ENCODE data around the gene STX8. TPM values are rescaled to one million over a fixed set of nuclear protein-coding genes. Genes with fewer than 3 reads are reported as not detected.
A peak's percentile ranks its signal among the peaks of the same experiment; 100 is the strongest.

STX8 gene
- polyA plus RNA-seq, 3 donors from 2014 or later: 249 to 381 (median 263) TPM

GRCh38 chr17:9544221-9544620 lies 31.4 kb downstream of the STX8 start:
- Mint-ChIP-seq H3K9me3 (no peaks in the 10 kb centered on the region), H3K27me3 (ENCODE audit: low read depth in 3 of 3) (peaks cover 0 to 2% (median 1%) of the 10 kb centered on the region in 3 donors), H3K4me3 (no peak overlapping the region), H3K4me1 (peaks cover 1 to 2% of the 10 kb centered on the region in 2 donors), H3K36me3 (peaks cover 17 to 33% (median 23%) of the 10 kb centered on the region in 3 donors), H3K27ac (no peak overlapping the region)
- DNase-seq: no peak

GRCh38 chr17:9541718-9542117 lies 33.9 kb downstream of the STX8 start:
- Mint-ChIP-seq H3K27me3 (ENCODE audit: low read depth in 3 of 3) (peaks cover 0 to 2% (median 2%) of the 10 kb centered on the region in 3 donors), H3K4me3 (no peak overlapping the region), H3K9me3 (no peaks in the 10 kb centered on the region), H3K4me1 (peaks cover 5 to 7% of the 10 kb centered on the region in 2 donors), H3K36me3 (peaks cover 20 to 34% (median 21%) of the 10 kb centered on the region in 3 donors), H3K27ac (no peak overlapping the region)
- DNase-seq: no peak

GRCh38 chr17:9538626-9539025 lies 37.0 kb downstream of the STX8 start:
- no peak for DNase-seq
- Mint-ChIP-seq H3K36me3 (peaks cover 12 to 27% (median 21%) of the 10 kb centered on the region in 3 donors), H3K27ac (no peak overlapping the region), H3K9me3 (no peaks in the 10 kb centered on the region), H3K4me1 (peaks cover 7% of the 10 kb centered on the region in 2 donors), H3K4me3 (no peak overlapping the region), H3K27me3 (ENCODE audit: low read depth in 3 of 3) (peaks cover 0 to 2% (median 2%) of the 10 kb centered on the region in 3 donors)

- DNase-seq: no peak
- H3K9me3 Mint-ChIP-seq: no peaks in the 10 kb centered on the region
- peaks cover 12 to 24% (median 14%) of the 10 kb centered on the region in 3 donors for H3K36me3 Mint-ChIP-seq
- H3K27me3 Mint-ChIP-seq (ENCODE audit: low read depth in 3 of 3): peaks cover 0 to 1% (median 0%) of the 10 kb centered on the region in 3 donors
- no peak overlapping the region for H3K27ac Mint-ChIP-seq
- H3K4me3 Mint-ChIP-seq: no peak overlapping the region
- peaks cover 5 to 8% of the 10 kb centered on the region in 2 donors for H3K4me1 Mint-ChIP-seq
These were observed 38.3 kb downstream of the STX8 start for GRCh38 chr17:9537177-9537776.

GRCh38 chr17:9536061-9536460 lies 39.6 kb downstream of the STX8 start:
- peaks cover 13 to 20% of the 10 kb centered on the region in 2 donors for H3K4me1 Mint-ChIP-seq

GRCh38 chr17:9533441-9533840 lies 42.2 kb downstream of the STX8 start:
- Mint-ChIP-seq H3K9me3 (no peaks in the 10 kb centered on the region), H3K27me3 (ENCODE audit: low read depth in 3 of 3) (no peaks in the 10 kb centered on the region), H3K4me1 (peaks cover 17 to 18% of the 10 kb centered on the region in 2 donors), H3K4me3 (no peak overlapping the region), H3K27ac (peak overlapping the region in 2 of 6 donors; percentile 29 to 81), H3K36me3 (no peaks in the 10 kb centered on the region)
- no peak for DNase-seq

More at GRCh38 chr17:9536061-9536460, 39.6 kb downstream of the STX8 start:
- DNase-seq: no peak
- H3K9me3 Mint-ChIP-seq: no peaks in the 10 kb centered on the region
- H3K27ac Mint-ChIP-seq: no peak overlapping the region
- peaks cover 0 to 1% (median 0%) of the 10 kb centered on the region in 3 donors for H3K27me3 Mint-ChIP-seq (ENCODE audit: low read depth in 3 of 3)
- H3K36me3 Mint-ChIP-seq: peaks cover 11 to 20% (median 11%) of the 10 kb centered on the region in 3 donors
- H3K4me3 Mint-ChIP-seq: no peak overlapping the region

GRCh38 chr17:9532715-9533114 lies 42.9 kb downstream of the STX8 start:
- Mint-ChIP-seq H3K4me3 (no peak overlapping the region), H3K4me1 (peaks cover 14 to 18% of the 10 kb centered on the region in 2 donors), H3K27ac (peak overlapping the region in 1 of 6 donors; percentile 24), H3K9me3 (no peaks in the 10 kb centered on the region), H3K36me3 (no peaks in the 10 kb centered on the region), H3K27me3 (ENCODE audit: low read depth in 3 of 3) (no peaks in the 10 kb centered on the region)
- DNase-seq: no peak

GRCh38 chr17:9531034-9531433 lies 44.6 kb downstream of the STX8 start:
- Mint-ChIP-seq H3K27me3 (ENCODE audit: low read depth in 3 of 3) (no peaks in the 10 kb centered on the region), H3K9me3 (no peaks in the 10 kb centered on the region), H3K36me3 (peaks cover 0 to 3% (median 0%) of the 10 kb centered on the region in 3 donors), H3K4me1 (peaks cover 14 to 18% of the 10 kb centered on the region in 2 donors), H3K27ac (peak overlapping the region in 4 of 6 donors; percentile 14 to 36 (median 28)), H3K4me3 (peak overlapping the region in 1 of 5 donors; percentile 7)
- no peak for DNase-seq

- H3K27ac Mint-ChIP-seq: no peak overlapping the region
- no peaks in the 10 kb centered on the region for H3K27me3 Mint-ChIP-seq (ENCODE audit: low read depth in 3 of 3)
- peak in 2 of 3 donors; percentile 3 to 12 for DNase-seq
- no peak overlapping the region for H3K4me3 Mint-ChIP-seq
- peaks cover 0 to 3% (median 0%) of the 10 kb centered on the region in 3 donors for H3K36me3 Mint-ChIP-seq
- H3K4me1 Mint-ChIP-seq: peaks cover 15 to 18% of the 10 kb centered on the region in 2 donors
- no peaks in the 10 kb centered on the region for H3K9me3 Mint-ChIP-seq
These were observed 46.5 kb downstream of the STX8 start for GRCh38 chr17:9529033-9529700.

- H3K4me3 Mint-ChIP-seq: no peak overlapping the region
- no peak for DNase-seq
- H3K4me1 Mint-ChIP-seq: peaks cover 13 to 18% of the 10 kb centered on the region in 2 donors
- no peaks in the 10 kb centered on the region for H3K27me3 Mint-ChIP-seq (ENCODE audit: low read depth in 3 of 3)
- no peaks in the 10 kb centered on the region for H3K9me3 Mint-ChIP-seq
- peaks cover 0 to 3% (median 0%) of the 10 kb centered on the region in 3 donors for H3K36me3 Mint-ChIP-seq
- no peak overlapping the region for H3K27ac Mint-ChIP-seq
These were observed 47.8 kb downstream of the STX8 start for GRCh38 chr17:9527788-9528187.

GRCh38 chr17:9522074-9522473 lies 53.5 kb downstream of the STX8 start:
- Mint-ChIP-seq H3K27me3 (ENCODE audit: low read depth in 3 of 3) (no peaks in the 10 kb centered on the region), H3K4me3 (no peak overlapping the region), H3K9me3 (no peaks in the 10 kb centered on the region), H3K36me3 (peaks cover 0 to 6% (median 0%) of the 10 kb centered on the region in 3 donors), H3K27ac (no peak overlapping the region), H3K4me1 (peaks cover 23 to 26% of the 10 kb centered on the region in 2 donors)
- DNase-seq: peak; percentile 5 to 31 (median 15)

- Mint-ChIP-seq H3K36me3 (peaks cover 0 to 4% (median 0%) of the 10 kb centered on the region in 3 donors), H3K27ac (peak overlapping the region in 2 of 6 donors; percentile 2 to 51), H3K4me3 (no peak overlapping the region), H3K4me1 (peaks cover 25 to 29% of the 10 kb centered on the region in 2 donors), H3K27me3 (ENCODE audit: low read depth in 3 of 3) (no peaks in the 10 kb centered on the region), H3K9me3 (no peaks in the 10 kb centered on the region)
- DNase-seq: no peak
These were observed 54.6 kb downstream of the STX8 start for GRCh38 chr17:9521062-9521461.

- no peaks in the 10 kb centered on the region for H3K9me3 Mint-ChIP-seq
- H3K4me1 Mint-ChIP-seq: peaks cover 25 to 29% of the 10 kb centered on the region in 2 donors
- H3K27me3 Mint-ChIP-seq (ENCODE audit: low read depth in 3 of 3): no peaks in the 10 kb centered on the region
- peak overlapping the region in 1 of 6 donors; percentile 51 for H3K27ac Mint-ChIP-seq
- peaks cover 0 to 3% (median 0%) of the 10 kb centered on the region in 3 donors for H3K36me3 Mint-ChIP-seq
- H3K4me3 Mint-ChIP-seq: no peak overlapping the region
- no peak for DNase-seq
These were observed 55.0 kb downstream of the STX8 start for GRCh38 chr17:9520649-9521048.

GRCh38 chr17:9519583-9520272 lies 55.9 kb downstream of the STX8 start:
- H3K4me1 Mint-ChIP-seq: peaks cover 26 to 29% of the 10 kb centered on the region in 2 donors
- no peaks in the 10 kb centered on the region for H3K9me3 Mint-ChIP-seq
- H3K4me3 Mint-ChIP-seq: no peak overlapping the region
- peaks cover 0 to 3% (median 0%) of the 10 kb centered on the region in 3 donors for H3K36me3 Mint-ChIP-seq
- H3K27ac Mint-ChIP-seq: peak overlapping the region in 2 of 6 donors; percentile 24 to 30
- DNase-seq: no peak
- H3K27me3 Mint-ChIP-seq (ENCODE audit: low read depth in 3 of 3): no peaks in the 10 kb centered on the region

All from immature natural killer cell (primary cell).